Measurements from ENCODE around the gene GLA.

Gene GLA

GRCh38 chrX:101398694-101399093, 9.0 kb downstream of the GLA start:
- no peak overlapping the region for H3K4me3 ChIP-seq (replicated peaks; ENCODE audit: low read depth, low read length)
- no peaks in the 10 kb centered on the region; the same call in 1 of the 2 replicates for H3K36me3 ChIP-seq (ENCODE audit: control insufficient read depth, insufficient read depth, low read length)
- no peaks in the 10 kb centered on the region for H3K27me3 ChIP-seq (replicated peaks; ENCODE audit: control insufficient read depth, insufficient read depth, low read length)
- no peak for TF ChIP-seq CTCF (IDR thresholded peaks at IDR 0.05; ENCODE audit: insufficient read depth, low read length, poor library complexity, severe bottlenecking)
- no peak for DNase-seq (ENCODE audit: extremely low read depth, insufficient read length)

GRCh38 chrX:101397779-101398178, 9.9 kb downstream of the GLA start:
- no peak for TF ChIP-seq CTCF (IDR thresholded peaks at IDR 0.05; ENCODE audit: insufficient read depth, low read length, poor library complexity, severe bottlenecking)
- Histone ChIP-seq H3K4me3 (replicated peaks; ENCODE audit: low read depth, low read length) (no peak overlapping the region), H3K36me3 (ENCODE audit: control insufficient read depth, insufficient read depth, low read length) (no peaks in the 10 kb centered on the region; the same call in 1 of the 2 replicates), H3K27me3 (replicated peaks; ENCODE audit: control insufficient read depth, insufficient read depth, low read length) (no peaks in the 10 kb centered on the region)
- no peak for DNase-seq (ENCODE audit: extremely low read depth, insufficient read length)

GRCh38 chrX:101395789-101396188, 11.9 kb downstream of the GLA start:
- DNase-seq (ENCODE audit: extremely low read depth, insufficient read length) = no peak
- Histone ChIP-seq H3K27me3 (replicated peaks; ENCODE audit: control insufficient read depth, insufficient read depth, low read length) (no peaks in the 10 kb centered on the region), H3K4me3 (replicated peaks; ENCODE audit: low read depth, low read length) (no peak overlapping the region), H3K36me3 (ENCODE audit: control insufficient read depth, insufficient read depth, low read length) (no peaks in the 10 kb centered on the region; the same call in 1 of the 2 replicates)
- no peak for TF ChIP-seq CTCF (IDR thresholded peaks at IDR 0.05; ENCODE audit: insufficient read depth, low read length, poor library complexity, severe bottlenecking)

GRCh38 chrX:101394372-101394771, 13.4 kb downstream of the GLA start:
- H3K27me3 ChIP-seq (replicated peaks; ENCODE audit: control insufficient read depth, insufficient read depth, low read length) = no peaks in the 10 kb centered on the region
- DNase-seq (ENCODE audit: extremely low read depth, insufficient read length) = no peak
- H3K36me3 ChIP-seq (ENCODE audit: control insufficient read depth, insufficient read depth, low read length) = no peaks in the 10 kb centered on the region; the same call in 1 of the 2 replicates
- TF ChIP-seq CTCF (IDR thresholded peaks at IDR 0.05; ENCODE audit: insufficient read depth, low read length, poor library complexity, severe bottlenecking) = no peak
- H3K4me3 ChIP-seq (replicated peaks; ENCODE audit: low read depth, low read length) = no peak overlapping the region

- TF ChIP-seq CTCF (IDR thresholded peaks at IDR 0.05; ENCODE audit: insufficient read depth, low read length, poor library complexity, severe bottlenecking) = no peak
- Histone ChIP-seq H3K36me3 (ENCODE audit: control insufficient read depth, insufficient read depth, low read length) (no peaks in the 10 kb centered on the region; the same call in 1 of the 2 replicates), H3K27me3 (replicated peaks; ENCODE audit: control insufficient read depth, insufficient read depth, low read length) (no peaks in the 10 kb centered on the region), H3K4me3 (replicated peaks; ENCODE audit: low read depth, low read length) (no peak overlapping the region)
- no peak for DNase-seq (ENCODE audit: extremely low read depth, insufficient read length)
These were observed 14.0 kb downstream of the GLA start for GRCh38 chrX:101393530-101394305.

Data from GM06990 (cell line).